ENCODE results near the gene CSNK1G3. TPM values are rescaled to one million over a fixed set of nuclear protein-coding genes. Genes with fewer than 3 reads are reported as not detected.

The CSNK1G3 gene
- polyA plus RNA-seq, 1 experiment: 9.8 TPM

DNA sequence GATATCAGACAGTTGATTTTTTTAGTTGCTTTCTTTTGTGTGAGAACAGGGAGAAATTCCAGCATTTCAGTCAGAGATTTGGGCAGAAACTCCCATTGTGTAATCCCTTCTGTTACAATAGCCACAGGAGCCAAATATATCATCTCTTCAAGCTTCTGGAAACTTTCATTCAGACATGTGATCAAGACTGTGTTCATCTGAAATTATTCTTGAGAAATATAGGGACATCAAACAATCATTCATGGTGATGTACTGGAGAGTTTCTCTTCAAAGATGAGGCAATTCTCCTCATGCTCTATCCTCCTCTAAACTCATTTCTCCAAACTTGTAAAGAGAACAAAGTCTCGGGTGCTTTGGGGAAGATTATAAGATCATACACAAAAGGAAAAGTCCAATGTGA is 35.2 kb upstream of the CSNK1G3 start:
- CTCF ChIA-PET: no interaction called here
- no peak for DNase-seq (ENCODE audit: low read depth)
- no peaks in the 10 kb centered on the region for H3K36me3 ChIP-seq (ENCODE audit: control insufficient read depth, insufficient read depth, low read length)
- H3K4me3 ChIP-seq (ENCODE audit: low read depth, low read length): no peak overlapping the region
- H3K27me3 ChIP-seq (ENCODE audit: control insufficient read depth, insufficient read depth, low read length): no peaks in the 10 kb centered on the region
- POLR2A ChIA-PET: no interaction called here
- TF ChIP-seq, protein P1, sequence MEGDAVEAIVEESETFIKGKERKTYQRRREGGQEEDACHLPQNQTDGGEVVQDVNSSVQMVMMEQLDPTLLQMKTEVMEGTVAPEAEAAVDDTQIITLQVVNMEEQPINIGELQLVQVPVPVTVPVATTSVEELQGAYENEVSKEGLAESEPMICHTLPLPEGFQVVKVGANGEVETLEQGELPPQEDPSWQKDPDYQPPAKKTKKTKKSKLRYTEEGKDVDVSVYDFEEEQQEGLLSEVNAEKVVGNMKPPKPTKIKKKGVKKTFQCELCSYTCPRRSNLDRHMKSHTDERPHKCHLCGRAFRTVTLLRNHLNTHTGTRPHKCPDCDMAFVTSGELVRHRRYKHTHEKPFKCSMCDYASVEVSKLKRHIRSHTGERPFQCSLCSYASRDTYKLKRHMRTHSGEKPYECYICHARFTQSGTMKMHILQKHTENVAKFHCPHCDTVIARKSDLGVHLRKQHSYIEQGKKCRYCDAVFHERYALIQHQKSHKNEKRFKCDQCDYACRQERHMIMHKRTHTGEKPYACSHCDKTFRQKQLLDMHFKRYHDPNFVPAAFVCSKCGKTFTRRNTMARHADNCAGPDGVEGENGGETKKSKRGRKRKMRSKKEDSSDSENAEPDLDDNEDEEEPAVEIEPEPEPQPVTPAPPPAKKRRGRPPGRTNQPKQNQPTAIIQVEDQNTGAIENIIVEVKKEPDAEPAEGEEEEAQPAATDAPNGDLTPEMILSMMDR (IDR thresholded peaks at IDR 0.05; ENCODE audit: insufficient read depth, low read depth, low read length): no peak

DNA sequence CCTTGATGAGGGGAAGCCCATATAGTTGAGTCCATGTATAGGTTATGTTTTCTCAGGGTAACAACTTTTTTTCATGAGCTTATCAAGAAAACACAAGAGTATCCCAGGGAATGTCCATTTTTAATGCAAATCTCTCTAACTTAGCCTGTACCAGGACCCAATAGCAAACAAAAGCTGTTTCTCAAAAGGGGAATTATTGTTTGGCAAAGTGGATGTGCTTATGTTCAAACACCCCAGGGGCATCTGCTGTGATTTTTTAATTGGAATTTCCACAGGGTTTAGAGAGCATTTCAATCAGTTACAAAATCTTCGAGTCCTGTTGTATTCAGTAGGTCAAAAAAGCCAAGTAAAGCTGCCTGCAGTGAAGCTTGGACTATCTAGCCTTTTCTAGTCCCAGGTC is 33.4 kb upstream of the CSNK1G3 start:
- Histone ChIP-seq H3K36me3 (ENCODE audit: control insufficient read depth, insufficient read depth, low read length) (no peaks in the 10 kb centered on the region), H3K27me3 (ENCODE audit: control insufficient read depth, insufficient read depth, low read length) (no peaks in the 10 kb centered on the region), H3K4me3 (ENCODE audit: low read depth, low read length) (no peak overlapping the region)
- TF ChIP-seq, protein P1 (IDR thresholded peaks at IDR 0.05; ENCODE audit: insufficient read depth, low read depth, low read length): no peak
- no peak for DNase-seq (ENCODE audit: low read depth)
- ChIA-PET CTCF (no interaction called here), POLR2A (no interaction called here)

DNA sequence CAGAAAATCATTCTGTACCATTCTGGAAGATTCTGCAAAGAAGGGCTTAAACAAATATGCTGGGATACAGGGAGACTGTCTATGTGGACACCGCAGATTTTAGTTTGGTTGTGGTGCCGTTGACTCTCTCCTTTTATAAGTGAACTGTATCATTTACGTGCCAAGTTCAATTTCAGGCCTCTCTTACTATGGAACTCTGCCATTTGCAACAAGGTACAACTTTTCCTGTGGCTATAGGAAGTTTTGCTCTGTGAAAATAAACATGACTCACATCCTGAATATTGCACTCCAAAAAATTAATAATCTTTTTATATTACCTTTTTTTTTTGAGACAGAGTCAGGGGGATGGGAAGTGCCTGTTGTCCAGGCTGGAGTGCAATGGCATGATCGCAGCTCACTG is 29.7 kb upstream of the CSNK1G3 start:
- POLR2A ChIA-PET: no interaction called here

DNA sequence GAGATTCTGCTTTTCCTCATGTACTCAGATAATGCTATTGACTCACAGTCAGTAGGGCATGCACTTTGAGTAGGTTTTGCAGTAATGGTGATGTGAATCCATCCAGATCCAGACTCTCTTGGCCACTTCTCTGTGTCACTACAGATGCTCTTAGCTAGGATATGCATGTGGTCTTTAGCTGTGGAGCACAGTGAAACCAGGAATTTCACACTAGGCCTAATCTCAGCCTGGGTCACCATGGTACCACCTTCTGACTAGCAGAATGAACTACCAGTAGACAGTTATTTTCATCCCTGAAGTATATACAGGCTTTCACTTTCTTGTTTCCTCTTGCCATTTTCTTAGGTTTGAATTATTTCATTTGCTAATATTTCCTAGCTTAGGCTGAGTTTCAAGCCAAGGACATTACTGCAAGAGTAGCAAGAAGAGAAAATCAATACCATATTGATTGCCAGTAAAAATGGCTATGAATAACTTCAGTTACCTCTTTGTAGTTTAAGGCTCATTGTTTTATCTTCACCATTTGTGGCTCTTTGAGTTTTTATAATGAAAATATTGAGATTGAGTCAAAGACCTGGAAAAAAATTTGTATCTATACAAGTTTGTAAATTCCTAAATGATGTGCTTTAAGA is 28.4 kb upstream of the CSNK1G3 start:
- DNase-seq (ENCODE audit: low read depth): no peak
- ChIA-PET CTCF (interaction anchor here (1.0 kb wide), 1 partner anchor 29 kb away, joined by 3 read pairs; no protein-coding TSS in a partner anchor), POLR2A (no interaction called here)
- Histone ChIP-seq H3K36me3 (ENCODE audit: control insufficient read depth, insufficient read depth, low read length) (no peaks in the 10 kb centered on the region), H3K27me3 (ENCODE audit: control insufficient read depth, insufficient read depth, low read length) (no peaks in the 10 kb centered on the region), H3K4me3 (ENCODE audit: low read depth, low read length) (no peak overlapping the region)
- TF ChIP-seq, protein P1 (IDR thresholded peaks at IDR 0.05; ENCODE audit: insufficient read depth, low read depth, low read length): no peak

More for the DNA sequence above, 29.7 kb upstream of the CSNK1G3 start:
- TF ChIP-seq, protein P1 (IDR thresholded peaks at IDR 0.05; ENCODE audit: insufficient read depth, low read depth, low read length): no peak
- no peaks in the 10 kb centered on the region for H3K27me3 ChIP-seq (ENCODE audit: control insufficient read depth, insufficient read depth, low read length)
- H3K36me3 ChIP-seq (ENCODE audit: control insufficient read depth, insufficient read depth, low read length): no peaks in the 10 kb centered on the region
- H3K4me3 ChIP-seq (ENCODE audit: low read depth, low read length): no peak overlapping the region
- CTCF ChIA-PET: no interaction called here
- no peak for DNase-seq (ENCODE audit: low read depth)

DNA sequence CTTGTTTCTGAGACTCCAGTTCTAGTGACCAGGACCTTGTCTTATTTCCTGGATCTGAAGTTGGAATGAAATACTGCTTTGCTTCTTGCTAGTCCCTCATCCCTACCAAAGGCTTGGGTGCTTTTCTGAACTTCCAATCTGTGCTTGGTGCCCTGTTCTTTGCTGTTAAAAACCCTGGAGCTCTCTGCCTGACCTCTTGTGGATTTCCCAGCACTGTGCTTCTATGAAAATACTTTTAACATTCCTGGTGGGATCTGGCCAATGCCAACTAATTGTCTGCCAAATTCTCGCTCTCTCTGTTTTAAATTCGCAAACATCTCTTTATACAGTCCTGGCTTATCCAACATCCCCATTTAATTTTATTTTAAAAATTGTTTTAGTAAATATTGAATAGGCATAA is 26.7 kb upstream of the CSNK1G3 start:
- Histone ChIP-seq H3K36me3 (ENCODE audit: control insufficient read depth, insufficient read depth, low read length) (no peaks in the 10 kb centered on the region), H3K4me3 (ENCODE audit: low read depth, low read length) (no peak overlapping the region), H3K27me3 (ENCODE audit: control insufficient read depth, insufficient read depth, low read length) (no peaks in the 10 kb centered on the region)
- TF ChIP-seq, protein P1 (IDR thresholded peaks at IDR 0.05; ENCODE audit: insufficient read depth, low read depth, low read length): no peak
- CTCF ChIA-PET: no interaction called here
- DNase-seq (ENCODE audit: low read depth): no peak
- POLR2A ChIA-PET: no interaction called here

Measured in BJ (cell line).